DND-41 (cell line): ENCODE results near the gene ANKRD55.

ENCODE experiments used
- ATAC-seq: fragments of 200-7000 bp; cut with Tn5 transposase; 3 replicates; pipeline ENCODE4 v1.9.1; 2021; ENCODE audit warnings: low read depth; ENCODE audit not compliant: insufficient read depth
- DNase-seq: peaks from one replicate; pipeline ENCODE4 v3.0.0-alpha.2; 2020
- H2AFZ ChIP-seq: 2 replicates; pipeline ENCODE4 v1.6.0; 2012; ENCODE audit warnings: low read depth, low read length
- H3K27ac ChIP-seq: 2 replicates; pipeline ENCODE4 v1.5.1; 2012; ENCODE audit warnings: low read length, inconsistent platforms
- H3K27me3 ChIP-seq: fragments of 200-600 bp; sonication (generic); 2 replicates; pipeline ENCODE4 v1.6.0; 2012; ENCODE audit warnings: low read length, mild to moderate bottlenecking, inconsistent platforms; ENCODE audit not compliant: insufficient read depth, poor library complexity
- H3K36me3 ChIP-seq: 2 replicates; pipeline ENCODE4 v1.5.1; 2012; ENCODE audit warnings: low read length, inconsistent platforms; ENCODE audit not compliant: insufficient read depth
- H3K4me1 ChIP-seq: 2 replicates; pipeline ENCODE4 v1.5.1; 2012; ENCODE audit warnings: mild to moderate bottlenecking, low read length; ENCODE audit not compliant: insufficient read depth
- H3K4me2 ChIP-seq: 2 replicates; pipeline ENCODE4 v1.6.0; 2012; ENCODE audit warnings: mild to moderate bottlenecking, moderate library complexity, low read length, inconsistent platforms; ENCODE audit not compliant: insufficient read depth
- H3K4me3 ChIP-seq, 2 experiments: fragments of 200-600 bp in 1 of 2; shearing (Covaris generic) in 1 of 2; 2 replicates each; pipeline ENCODE4 v1.5.1; 2012 to 2016; ENCODE audit warnings: inconsistent platforms in 2 of 2, low read length in 2 of 2, mild to moderate bottlenecking in 2 of 2, low read depth in 1 of 2, moderate library complexity in 1 of 2
- H3K79me2 ChIP-seq: 2 replicates; pipeline ENCODE4 v1.6.0; 2012; ENCODE audit warnings: low read length, inconsistent platforms; ENCODE audit not compliant: insufficient read depth
- H3K9ac ChIP-seq: 2 replicates; pipeline ENCODE4 v1.6.0; 2012; ENCODE audit warnings: low read depth, mild to moderate bottlenecking, inconsistent platforms, low read length, moderate library complexity
- H3K9me3 ChIP-seq: 2 replicates; pipeline ENCODE4 v1.5.1; 2012; ENCODE audit warnings: low read length, moderate library complexity, mild to moderate bottlenecking, inconsistent platforms; ENCODE audit not compliant: insufficient read depth, severe bottlenecking
- H4K20me1 ChIP-seq: 2 replicates; pipeline ENCODE4 v1.6.0; 2012; ENCODE audit warnings: low read length; ENCODE audit not compliant: insufficient read depth
- CTCF ChIP-seq: IDR thresholded peaks from 2 replicates; pipeline ENCODE4 v1.5.1; 2012; ENCODE audit warnings: borderline replicate concordance, low read length, moderate library complexity, mild to moderate bottlenecking; ENCODE audit not compliant: poor library complexity, severe bottlenecking; ENCODE audit errors: extremely low read depth
- EZH2 ChIP-seq: IDR thresholded peaks from 3 replicates; pipeline ENCODE4 v1.6.1; 2012; ENCODE audit warnings: borderline replicate concordance, low read depth, mild to moderate bottlenecking, moderate library complexity, low read length, inconsistent platforms; ENCODE audit not compliant: severe bottlenecking

ANKRD55 gene

GRCh38 chr5:56064984-56065383 is 168.1 kb downstream of the ANKRD55 start:
- no peak overlapping the region for H3K9ac ChIP-seq
- no peak for ATAC-seq
- H2AFZ ChIP-seq: no peak overlapping the region
- H3K4me2 ChIP-seq: no peak overlapping the region
- H4K20me1 ChIP-seq: no peaks in the 10 kb centered on the region
- no peak for DNase-seq
- no peak overlapping the region for H3K27ac ChIP-seq
- H3K27me3 ChIP-seq: no peaks in the 10 kb centered on the region
- no peak for TF ChIP-seq CTCF
- TF ChIP-seq EZH2: no peak
- H3K4me1 ChIP-seq: no peaks in the 10 kb centered on the region
- H3K9me3 ChIP-seq: no peaks in the 10 kb centered on the region
- H3K4me3 ChIP-seq: no peak overlapping the region
- H3K79me2 ChIP-seq: no peaks in the 10 kb centered on the region
- no peaks in the 10 kb centered on the region for H3K36me3 ChIP-seq

- Histone ChIP-seq H3K4me3 (no peak overlapping the region), H2AFZ (no peak overlapping the region), H3K27ac (no peak overlapping the region), H3K9me3 (no peaks in the 10 kb centered on the region), H3K9ac (no peak overlapping the region), H3K4me2 (no peak overlapping the region), H3K79me2 (no peaks in the 10 kb centered on the region), H3K4me1 (peaks cover 12% of the 10 kb centered on the region), H3K36me3 (no peaks in the 10 kb centered on the region), H4K20me1 (no peaks in the 10 kb centered on the region), H3K27me3 (no peaks in the 10 kb centered on the region)
- DNase-seq: no peak
- ATAC-seq: no peak
- no peak for TF ChIP-seq CTCF
- no peak for TF ChIP-seq EZH2
These were observed 172.6 kb downstream of the ANKRD55 start for GRCh38 chr5:56060276-56061110.

GRCh38 chr5:56059854-56060253 is 173.3 kb downstream of the ANKRD55 start:
- H3K4me1 ChIP-seq: peaks cover 12% of the 10 kb centered on the region
- H3K4me3 ChIP-seq: no peak overlapping the region
- H3K27ac ChIP-seq: no peak overlapping the region
- TF ChIP-seq CTCF (no peak), EZH2 (no peak)
- H4K20me1 ChIP-seq: no peaks in the 10 kb centered on the region
- no peak overlapping the region for H3K9ac ChIP-seq
- no peak overlapping the region for H2AFZ ChIP-seq
- no peak overlapping the region for H3K4me2 ChIP-seq
- H3K9me3 ChIP-seq: no peaks in the 10 kb centered on the region
- ATAC-seq: no peak
- no peak for DNase-seq
- H3K79me2 ChIP-seq: no peaks in the 10 kb centered on the region
- H3K27me3 ChIP-seq: no peaks in the 10 kb centered on the region
- no peaks in the 10 kb centered on the region for H3K36me3 ChIP-seq
